Activated CD8-positive, alpha-beta memory T cell treated with anti-CD3 and anti-CD28 coated beads, Interleukin-2, amount 50 U/mL, for 4 hours (primary cell): ENCODE measurements around the gene CARMIL3.
"Not testable (repeated sequence)": the region's sequence is repeated elsewhere in the genome, so short reads cannot be mapped to it uniquely, and the experiment has no call there.

ENCODE experiments used
- DNase-seq: peaks from one replicate; pipeline ENCODE4 v3.0.0-alpha.2; 2020

Gene CARMIL3

DNA sequence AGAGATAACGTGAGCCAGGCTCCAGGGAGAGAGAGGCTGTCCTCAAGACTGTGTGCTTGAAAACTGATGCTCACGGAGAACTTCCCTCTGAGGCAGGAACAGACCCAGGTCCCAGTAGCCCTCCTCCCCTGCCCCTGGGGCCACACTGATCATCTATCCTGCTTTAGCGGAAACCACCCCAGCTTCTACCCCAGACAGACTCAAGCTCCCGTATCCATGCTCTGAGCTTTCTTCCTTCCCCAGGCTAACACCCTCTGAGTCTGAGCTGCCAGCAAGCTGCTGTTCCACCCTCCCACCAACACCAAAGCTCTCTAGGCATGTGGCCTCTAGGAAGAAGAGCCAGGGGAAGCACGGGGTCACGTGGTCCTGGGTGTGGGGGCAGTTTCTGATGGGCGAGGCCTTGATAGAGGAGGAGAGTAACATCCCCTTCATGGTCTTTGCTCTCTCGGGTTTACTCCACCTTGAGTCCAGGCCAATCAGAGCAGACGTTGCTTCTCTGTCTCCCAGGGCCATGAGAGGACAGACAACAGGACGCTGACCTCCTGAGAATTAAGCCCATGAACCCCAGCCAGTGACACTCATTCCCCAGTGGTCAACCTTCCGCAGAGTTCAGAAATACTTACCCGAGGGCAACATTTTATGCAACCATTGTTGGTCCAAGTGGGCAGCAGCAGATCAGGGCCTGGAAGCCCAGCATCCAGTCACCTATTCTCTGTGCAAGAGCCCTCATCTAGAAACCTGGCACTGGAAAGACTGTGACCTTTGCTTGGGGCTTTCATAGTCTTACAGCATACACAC lies 43.7 kb downstream of the CARMIL3 start:
- DNase-seq, result peak; percentile 44

DNA sequence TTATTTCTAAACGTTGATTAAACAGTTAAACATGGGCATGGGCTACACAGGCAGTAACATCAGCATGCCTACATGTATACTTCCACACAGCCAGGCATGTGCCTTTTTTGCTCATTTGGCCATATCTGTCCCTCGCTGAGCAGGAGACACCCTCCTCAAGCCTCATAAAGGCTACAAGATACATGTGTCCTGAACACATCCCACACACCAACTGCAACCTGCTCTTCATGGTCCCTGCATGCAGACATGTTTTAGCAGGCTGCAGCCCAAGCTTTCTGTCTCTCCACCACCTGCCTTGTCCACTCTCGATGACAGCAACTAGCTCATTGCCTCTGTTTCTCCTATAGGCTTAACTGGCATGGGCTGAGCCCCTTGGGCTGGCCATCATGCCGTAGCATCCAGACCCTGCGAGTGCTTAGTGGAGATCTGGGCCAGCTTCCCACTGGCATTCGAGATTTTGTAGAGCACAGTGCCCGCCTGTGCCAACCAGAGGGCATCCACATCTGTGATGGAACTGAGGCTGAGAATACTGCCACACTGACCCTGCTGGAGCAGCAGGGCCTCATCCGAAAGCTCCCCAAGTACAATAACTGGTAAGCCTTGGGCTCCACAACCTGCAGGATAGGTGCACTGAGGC lies 44.9 kb downstream of the CARMIL3 start:
- DNase-seq, result no peak

DNA sequence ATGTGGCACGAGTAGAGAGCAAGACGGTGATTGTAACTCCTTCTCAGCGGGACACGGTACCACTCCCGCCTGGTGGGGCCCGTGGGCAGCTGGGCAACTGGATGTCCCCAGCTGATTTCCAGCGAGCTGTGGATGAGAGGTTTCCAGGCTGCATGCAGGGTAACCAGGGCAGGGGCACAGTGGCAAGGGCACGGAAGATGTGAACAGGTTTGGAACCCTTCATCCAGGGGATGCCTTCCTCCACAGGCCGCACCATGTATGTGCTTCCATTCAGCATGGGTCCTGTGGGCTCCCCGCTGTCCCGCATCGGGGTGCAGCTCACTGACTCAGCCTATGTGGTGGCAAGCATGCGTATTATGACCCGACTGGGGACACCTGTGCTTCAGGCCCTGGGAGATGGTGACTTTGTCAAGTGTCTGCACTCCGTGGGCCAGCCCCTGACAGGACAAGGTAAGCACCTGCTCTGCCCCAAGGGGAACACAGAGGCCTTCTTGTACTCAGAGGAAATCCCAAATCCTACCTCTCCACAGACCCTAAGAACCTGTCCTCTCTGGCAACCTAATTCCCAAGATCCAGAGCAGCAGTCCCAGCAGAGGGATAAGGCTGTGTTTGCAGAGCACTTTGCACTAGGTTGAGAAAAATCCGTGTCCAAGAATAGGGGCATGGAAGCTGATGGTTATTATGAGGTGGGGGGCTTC lies 46.6 kb downstream of the CARMIL3 start:
- DNase-seq, result no peak

DNA sequence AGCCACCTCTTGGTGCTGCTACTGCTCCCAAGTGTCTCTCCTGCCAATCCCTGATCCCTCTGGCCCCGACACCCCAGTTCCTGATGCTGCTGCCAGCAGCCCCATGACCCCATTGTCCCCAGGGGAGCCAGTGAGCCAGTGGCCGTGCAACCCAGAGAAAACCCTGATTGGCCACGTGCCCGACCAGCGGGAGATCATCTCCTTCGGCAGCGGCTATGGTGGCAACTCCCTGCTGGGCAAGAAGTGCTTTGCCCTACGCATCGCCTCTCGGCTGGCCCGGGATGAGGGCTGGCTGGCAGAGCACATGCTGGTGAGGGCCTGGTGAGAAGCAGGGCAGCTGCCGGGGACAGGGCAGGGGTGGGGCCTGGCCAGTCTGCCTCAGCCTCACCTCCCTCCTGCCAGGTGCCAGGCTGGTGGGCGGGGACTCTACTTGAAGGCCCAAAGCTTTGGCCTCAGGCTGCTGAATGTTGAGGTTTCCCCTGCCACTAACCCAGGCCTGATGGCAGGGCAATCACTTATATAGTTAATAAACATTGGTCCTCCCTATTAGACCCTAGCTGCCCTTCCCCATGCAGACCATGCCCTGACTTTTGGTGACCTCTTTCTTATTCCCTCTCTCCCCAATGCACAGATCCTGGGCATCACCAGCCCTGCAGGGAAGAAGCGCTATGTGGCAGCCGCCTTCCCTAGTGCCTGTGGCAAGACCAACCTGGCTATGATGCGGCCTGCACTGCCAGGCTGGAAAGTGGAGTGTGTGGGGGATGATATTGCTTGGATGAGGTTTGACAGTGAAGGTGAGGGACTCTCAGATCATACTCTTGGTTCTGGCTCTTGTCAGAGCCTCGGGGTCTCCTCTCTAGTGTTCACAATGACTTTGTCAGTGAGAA lies 47.4 kb downstream of the CARMIL3 start:
- DNase-seq, result no peak

DNA sequence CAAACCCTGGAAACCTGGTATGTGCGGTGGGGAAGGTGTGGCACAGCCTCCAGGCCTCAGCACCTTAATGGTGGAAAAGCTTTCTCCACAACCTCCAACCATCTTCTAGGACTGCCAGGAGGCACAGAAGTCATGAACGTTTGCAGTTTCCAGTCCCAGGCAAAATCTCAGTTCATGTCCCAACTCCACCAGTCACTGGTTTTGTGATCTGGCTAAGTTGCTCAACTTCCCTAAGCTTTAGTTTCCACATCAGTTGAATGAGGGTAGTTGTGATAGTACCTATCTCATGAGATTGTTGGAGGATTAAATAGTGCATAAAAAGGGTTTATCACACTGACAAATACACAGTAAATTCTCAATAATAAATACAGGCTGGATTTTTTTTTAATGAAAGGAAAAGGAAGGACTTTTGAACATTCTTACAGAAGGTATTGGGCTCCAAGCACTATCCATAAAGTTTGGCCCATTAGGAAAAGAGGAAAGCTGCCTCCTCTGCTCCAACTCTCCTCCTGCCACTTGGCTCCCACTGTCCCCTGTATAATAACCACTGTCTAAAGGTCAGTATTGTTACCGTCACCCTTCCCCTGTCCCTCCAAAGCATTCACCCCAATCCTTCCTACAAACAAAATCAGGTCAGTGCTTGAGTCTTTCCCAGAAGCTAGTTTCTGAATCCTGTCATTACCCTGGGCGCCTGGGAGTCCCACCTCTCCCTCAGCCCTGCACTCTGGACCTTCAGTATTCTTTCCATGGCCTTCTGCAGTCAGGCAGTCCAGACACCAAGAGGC lies 48.6 kb downstream of the CARMIL3 start:
- no peak for DNase-seq

DNA sequence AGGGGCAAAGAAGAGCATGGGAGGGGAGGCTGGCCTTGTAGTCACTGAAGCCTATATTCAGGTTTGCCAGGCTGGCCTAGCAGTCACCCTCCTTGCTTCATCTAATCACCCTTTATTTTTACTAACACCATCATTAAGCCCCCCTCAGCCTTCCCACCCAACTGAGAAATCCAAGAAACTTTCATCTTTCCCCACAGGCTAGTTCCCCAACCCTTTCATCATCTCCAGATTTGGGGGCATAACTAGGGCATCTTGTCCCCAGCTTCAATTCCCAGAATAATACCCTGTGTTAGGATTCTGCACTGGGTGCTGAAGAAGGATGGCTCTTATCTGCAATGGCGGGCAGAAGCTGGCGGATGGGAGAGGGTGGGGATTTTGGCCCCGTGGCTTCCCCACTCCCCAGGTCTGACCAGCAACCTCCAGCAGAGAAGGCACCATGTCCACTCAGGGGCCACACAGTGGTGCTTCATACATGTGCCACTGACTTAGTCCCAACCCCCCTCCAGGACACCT lies 49.2 kb downstream of the CARMIL3 start:
- no peak for DNase-seq

DNA sequence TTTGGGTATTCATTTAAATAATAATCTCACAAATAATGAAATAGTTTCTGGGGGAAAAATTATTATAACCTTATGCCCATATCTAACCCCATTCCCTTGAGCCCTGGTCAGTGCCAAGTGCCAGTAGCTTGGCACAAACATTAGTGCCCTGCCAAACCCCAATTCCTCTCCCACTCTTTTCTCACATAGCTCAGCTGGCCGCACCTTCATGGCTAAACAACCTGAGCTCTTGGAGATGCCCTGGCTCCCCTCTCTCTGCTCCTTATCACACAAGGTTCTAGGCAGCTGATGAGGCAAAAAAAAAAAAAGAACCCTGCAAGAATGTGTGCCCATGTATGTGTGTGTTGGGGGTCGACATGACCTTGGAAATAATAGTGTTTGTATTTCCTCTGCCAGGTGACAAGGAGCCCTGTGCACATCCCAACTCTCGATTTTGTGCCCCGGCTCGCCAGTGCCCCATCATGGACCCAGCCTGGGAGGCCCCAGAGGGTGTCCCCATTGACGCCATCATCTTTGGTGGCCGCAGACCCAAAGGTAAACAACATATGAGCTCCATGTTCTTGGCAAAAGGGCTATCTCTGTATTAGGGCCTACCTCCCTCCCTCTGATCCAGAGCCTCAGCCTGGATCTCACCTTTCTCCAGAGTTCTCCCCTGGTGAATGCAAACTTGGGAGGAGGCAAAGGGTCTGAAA lies 50.7 kb downstream of the CARMIL3 start:
- DNase-seq, result no peak

DNA sequence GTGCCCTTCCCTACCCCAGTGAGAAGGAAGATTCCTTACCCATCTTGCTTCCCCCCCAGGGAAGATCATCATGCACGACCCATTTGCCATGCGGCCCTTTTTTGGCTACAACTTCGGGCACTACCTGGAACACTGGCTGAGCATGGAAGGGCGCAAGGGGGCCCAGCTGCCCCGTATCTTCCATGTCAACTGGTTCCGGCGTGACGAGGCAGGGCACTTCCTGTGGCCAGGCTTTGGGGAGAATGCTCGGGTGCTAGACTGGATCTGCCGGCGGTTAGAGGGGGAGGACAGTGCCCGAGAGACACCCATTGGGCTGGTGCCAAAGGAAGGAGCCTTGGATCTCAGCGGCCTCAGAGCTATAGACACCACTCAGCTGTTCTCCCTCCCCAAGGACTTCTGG lies 51.6 kb downstream of the CARMIL3 start:
- no peak for DNase-seq

DNA sequence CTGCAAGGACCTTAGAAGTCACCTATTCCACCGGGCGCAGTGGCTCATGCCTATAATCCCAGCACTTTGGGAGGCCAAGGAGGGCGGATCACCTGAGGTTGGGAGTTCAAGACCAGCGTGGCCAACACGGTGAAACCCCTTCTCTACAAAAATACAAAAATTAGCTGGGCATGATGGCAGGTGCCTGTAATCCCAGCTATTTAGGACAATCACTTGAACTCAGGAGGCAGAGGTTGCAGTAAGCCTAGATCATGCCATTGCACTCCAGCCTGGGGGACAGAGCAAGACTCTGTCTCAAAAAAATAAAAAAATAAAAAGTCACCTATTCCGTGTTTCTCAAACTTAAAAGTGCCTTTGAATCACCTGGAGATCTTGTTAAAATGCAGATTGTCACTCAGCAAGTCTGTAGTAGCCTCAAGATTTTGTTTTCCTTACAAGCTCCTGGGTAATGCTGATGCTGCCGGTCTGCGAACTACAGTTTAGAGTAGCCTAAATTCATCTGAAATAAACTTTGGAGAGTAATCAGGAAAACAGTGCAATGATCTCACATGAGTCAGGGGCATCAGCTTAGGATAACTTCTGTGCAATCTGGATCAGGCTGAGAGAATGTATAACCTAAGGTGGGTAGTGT lies 53.9 kb downstream of the CARMIL3 start:
- not testable (repeated sequence) for DNase-seq

DNA sequence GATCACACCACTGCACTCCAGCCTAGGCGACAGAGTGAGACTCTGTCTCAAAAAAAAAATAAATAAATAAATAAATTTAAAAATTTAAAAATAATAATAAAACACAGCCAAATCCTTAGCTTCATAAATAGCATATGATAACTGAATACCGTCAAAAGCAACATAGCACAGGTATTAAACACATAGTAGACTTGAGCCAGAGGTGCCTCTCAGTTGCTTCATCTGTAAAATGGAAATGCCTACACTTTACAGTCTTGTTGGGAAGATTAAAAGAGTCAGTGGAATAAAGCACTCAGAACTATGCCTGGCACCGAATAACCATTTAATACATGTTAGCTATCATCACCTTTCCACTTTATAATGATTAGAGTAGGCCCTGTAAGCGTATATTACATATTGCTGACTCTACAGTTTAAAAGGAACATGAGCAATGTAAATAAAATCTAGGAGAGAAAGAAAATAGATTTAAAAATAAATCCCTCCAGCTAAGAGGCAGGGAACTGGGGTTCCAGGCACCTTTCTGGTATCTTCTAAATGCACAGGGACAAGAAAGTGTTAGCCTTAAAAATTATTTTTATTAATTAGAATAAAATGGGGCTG lies 55.0 kb downstream of the CARMIL3 start:
- DNase-seq, result no peak

DNA sequence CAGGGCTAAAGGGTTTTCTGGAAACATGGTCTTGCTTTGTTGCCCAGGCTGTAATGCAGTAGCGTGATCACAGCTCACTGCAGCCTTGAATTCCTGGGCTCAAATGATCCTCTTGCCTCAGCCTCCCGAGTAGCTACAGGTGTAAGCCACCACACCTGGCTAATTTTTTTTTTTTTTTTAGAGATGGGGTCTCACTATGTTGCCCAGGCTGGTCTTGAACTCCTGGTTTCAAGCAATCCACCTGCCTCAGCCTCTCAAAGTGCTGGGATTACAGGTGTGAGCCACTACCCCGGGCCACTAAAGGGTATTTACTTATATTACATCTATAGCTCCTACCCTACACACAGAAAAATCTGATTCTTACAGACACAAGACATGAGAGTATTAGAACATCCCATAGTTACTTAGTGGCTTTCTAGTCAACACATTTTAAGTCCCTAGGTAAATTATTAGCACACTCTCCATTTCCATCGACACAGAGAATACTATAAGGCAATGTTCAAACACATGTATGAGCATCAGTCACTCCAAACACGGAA lies 56.6 kb downstream of the CARMIL3 start:
- no peak for DNase-seq

DNA sequence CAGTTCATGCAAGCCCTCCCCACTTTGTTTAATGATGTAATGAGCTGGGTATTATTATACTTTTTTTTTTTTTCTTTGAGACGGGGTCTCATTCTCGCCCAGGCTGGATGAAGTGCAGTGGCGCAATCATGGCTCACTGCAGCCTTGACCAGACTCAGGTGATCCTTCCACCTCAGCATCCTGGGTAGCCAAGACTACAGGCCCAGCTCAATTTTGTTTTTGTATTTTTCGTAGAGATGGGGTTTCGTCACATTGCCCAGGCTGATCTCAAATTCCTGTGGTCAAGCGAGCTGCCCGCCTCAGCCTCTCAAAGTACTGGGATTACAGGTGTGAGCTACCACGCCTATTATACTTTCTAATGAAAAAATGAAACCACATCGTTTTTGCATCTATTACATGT lies 58.3 kb downstream of the CARMIL3 start:
- no peak for DNase-seq

DNA sequence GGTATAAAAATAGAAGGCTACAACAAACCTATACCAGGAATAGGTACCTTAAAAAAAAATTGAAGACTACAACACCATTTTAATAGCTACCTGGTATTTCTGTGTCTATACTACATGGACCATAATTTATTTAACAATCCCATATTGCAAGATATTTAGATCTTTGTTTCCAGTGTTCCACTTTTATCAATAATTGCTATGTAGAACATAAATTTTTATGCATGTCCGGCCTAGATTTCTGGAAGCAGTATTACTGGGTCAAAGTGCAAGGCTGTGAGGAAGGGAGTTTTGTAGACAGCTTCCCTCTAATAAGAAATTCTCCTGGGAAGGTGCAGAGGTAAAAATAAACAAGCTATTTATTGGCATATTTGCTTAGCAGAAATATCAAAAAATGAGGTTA lies 58.7 kb downstream of the CARMIL3 start:
- no peak for DNase-seq

DNA sequence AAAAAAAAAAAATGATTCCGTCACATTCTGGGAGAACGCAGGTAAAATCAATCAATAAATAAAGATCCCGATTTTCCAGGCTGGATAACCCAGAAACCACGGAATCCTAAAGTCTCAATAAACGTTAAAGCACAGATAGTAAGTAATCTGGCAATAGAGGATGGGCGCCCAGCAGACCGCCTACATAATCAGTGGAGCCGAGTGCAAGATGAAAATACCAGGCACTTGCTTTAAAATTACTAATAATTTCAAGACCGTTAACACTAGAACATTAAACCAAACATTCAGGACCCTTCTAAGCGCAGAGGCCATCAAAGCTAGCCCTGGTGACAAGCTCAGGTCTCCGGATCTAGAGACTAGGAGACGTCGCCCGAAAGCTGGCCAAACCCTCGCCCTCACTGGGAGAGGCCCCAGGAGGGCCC lies 61.6 kb downstream of the CARMIL3 start:
- no peak for DNase-seq

DNA sequence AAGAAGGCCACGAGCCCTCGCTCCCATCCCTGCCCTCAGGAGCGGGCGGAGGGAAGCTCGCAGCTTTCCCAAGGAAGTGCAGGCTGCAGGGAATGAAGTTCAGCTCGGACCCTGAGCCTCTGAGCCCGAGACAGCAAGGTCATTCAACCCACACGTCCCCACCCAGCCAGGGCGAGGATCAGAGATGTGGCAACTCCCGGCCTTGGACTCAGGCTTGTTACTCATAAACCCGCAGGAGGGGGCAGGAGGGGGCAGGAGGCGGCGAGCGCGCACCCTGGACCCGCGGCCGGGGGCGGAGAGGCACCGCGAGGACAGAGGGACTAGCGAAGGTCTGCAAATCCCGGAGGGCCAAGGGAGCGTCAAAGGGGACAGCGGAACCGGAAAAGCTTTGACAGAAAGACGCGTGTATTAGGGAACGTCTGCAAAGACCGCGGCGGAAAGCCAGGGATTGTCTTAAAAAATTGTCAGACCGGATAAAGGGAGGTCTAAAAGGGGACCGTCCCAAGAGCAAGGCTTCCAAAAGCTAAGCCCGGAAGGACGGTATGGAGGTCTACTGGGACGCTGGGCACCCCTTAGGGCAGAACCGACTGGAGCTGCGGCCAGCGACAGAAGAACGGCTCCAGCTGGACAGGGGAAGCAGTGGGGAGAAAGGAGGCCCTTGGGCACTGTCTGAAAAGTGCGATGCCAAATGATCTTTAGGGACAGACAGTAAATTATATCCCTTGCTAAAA lies 62.2 kb downstream of the CARMIL3 start:
- DNase-seq, result peak; percentile 66

DNA sequence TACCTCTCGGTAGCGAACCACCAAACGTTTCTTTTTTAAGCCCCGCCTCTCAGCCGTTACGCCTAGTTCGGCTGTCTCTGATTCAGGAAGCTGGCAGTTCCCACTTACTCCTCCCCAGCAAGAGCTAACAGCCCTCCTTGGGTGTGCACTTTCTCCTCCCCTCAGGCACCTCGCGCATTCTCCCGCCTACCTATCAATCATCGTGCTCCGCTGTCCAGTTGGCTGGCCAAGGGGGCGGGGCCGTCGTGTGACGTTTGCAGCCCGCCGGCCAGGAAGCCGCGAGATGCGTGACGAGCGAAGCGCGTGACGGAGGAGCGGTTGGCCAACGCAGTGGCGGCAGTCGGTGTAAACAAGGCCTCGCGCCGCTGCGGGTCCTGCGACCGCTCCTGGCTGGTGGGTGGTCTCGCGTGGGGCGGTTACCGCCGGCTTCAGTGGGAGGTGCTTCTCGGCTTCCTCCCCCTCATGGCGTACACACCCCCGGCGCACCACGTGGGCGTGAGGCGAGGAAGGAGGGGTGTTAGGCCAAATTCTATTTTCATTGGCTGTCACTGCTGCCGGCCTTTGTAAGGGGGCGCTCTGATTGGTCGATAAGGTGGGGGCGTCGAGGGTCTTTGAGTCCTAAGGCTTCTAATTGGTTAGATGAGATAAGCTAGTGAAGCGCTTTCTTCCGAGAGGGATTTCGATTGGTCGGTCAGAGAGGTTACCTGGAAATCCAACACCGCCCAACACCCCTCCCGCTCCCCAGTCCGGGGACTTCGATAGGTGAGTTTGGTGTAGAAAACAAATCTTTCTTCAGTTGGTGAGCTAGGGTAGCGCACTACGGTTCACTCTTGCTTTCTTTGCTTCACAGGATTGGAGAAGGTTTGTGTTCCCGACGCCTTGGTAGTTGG lies 63.0 kb downstream of the CARMIL3 start, which contains the start of the genes DCAF11 and NRL:
TSS of gene DCAF11 (plus strand) at position 246 of the 890 bp plus-strand sequence. CDS start 818 bp downstream, outside the sequence.
TSS of gene NRL (minus strand) at position 418 of the 890 bp plus-strand sequence. CDS start 32,101 bp downstream, outside the sequence.
- peak; percentile 98 for DNase-seq

DNA sequence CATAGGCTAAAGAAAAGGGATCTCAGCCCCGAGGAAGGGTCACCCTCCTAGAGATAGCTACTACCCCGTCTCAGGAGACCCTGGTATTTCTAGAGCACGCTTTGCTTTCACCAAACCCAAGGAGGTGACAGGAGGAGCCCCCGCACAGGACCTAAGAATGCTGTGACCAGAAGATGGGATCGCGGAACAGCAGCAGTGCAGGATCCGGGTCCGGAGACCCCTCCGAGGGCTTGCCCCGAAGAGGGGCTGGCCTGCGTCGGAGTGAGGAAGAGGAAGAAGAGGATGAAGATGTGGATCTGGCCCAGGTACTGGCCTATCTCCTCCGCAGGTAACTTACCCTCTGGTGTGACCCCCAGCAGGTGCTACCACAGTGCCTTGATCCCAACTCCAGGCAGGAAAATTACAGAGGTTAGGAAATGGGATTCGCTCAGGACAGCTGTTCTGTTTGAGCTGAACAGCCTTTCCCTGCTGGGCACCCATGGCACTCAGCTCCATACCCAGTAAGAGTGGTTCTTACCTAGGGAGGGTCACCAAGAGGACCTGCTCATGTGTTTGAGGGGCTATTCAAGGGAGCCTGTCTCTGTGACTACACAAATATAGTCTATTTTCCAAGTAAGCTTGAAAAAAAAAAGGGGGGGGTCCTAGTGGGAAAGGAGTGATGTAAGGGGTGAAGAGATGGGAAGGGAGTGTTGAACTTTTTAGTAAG lies 63.8 kb downstream of the CARMIL3 start:
- DNase-seq, result no peak
